IPS DF 4.7 (cell line): ENCODE measurements around the gene THAP2.
"Not testable (repeated sequence)": the region's sequence is repeated elsewhere in the genome, so short reads cannot be mapped to it uniquely, and the experiment has no call there.

Experiments used
- DNase-seq: peaks from one replicate; pipeline ENCODE4 v3.0.0-alpha.2; 2013; ENCODE audit warnings: low spot score; ENCODE audit errors: extremely low read depth

The THAP2 gene

GRCh38 chr12:71662849-71663560, 1.1 kb upstream of the THAP2 start:
- DNase-seq, result no peak

- DNase-seq, result no peak
Observed at GRCh38 chr12:71664411-71665089, 449 bp downstream of the THAP2 start.

- no peak for DNase-seq
Observed at GRCh38 chr12:71665090-71665463, 976 bp downstream of the THAP2 start.

DNA sequence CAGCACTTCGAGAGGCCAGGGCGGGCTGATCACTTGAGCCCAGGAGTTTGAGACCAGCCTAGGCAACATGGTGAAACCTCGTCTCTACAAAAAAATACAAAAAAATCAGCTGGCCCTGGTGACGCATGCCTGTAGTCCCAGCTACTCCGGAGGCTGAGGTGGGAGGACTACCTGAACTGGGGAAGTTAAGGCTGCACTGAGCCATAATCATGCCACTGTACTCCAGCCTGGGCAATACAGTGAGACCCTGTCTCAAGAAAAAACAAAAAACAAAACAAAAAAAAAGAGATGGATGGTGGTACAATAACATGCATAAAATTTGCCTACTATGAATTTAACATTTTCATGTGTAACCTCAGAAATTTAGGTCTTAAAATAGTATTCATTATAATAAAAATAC, 2.2 kb downstream of the THAP2 start:
- no peak for DNase-seq

GRCh38 chr12:71671311-71671710, 7.2 kb downstream of the THAP2 start:
- DNase-seq, result no peak

DNA sequence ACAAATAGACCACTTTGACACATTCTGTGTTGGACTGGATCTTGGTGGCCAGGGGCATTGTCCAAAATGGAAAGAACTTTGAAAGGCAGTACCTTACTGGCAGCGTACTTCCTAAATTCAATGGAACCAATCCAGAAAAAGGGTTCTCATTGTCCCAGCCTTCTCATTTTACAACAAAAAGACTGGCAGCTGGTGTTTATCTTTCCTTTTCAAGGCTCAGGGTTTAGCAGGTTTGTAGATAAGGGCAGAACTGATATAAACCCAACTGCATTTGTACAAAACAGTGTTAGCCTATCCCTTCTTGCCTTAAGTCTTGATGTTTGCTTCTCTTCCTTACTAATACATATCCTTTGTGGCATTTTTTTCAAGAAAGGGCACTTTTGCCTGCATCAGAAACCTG, 7.7 kb downstream of the THAP2 start:
- no peak for DNase-seq

DNA sequence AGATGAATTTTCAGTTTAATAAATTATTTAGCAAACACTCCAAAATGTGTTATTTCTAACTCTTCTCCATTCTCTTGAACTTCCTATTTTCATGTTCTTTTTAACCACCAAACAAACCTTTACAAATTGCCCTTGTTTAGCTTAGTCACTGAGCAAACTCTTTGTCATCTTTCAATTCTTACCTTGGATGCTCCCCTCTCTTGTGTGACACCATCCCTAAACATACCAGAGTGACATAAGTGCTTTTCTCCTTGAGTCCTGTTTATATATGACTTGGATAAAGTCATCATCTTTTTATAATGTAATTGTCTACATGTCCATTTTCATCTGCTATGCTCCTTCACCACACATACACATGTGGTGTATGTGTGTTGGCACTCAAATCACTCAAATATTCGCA, 18.4 kb downstream of the THAP2 start:
- DNase-seq, result no peak

DNA sequence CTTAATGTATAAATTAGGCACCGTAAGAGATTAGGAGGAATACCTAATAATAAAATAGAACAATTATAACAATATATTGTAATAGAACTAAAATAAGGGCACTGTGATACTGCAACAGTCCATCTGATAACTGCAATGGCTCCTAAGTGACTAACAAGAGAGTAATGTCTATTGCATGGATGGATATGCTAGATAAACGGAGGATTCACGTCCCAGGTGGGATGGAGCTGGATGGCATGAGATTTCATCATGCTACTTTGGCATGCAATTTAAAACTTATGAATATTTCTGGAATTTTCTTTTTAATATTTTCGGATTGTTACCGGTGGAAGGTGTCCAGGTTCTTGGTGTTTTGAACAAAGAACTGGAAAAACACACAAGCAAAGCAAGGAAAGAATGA, 19.5 kb downstream of the THAP2 start:
- no peak for DNase-seq

- DNase-seq, result no peak
Observed at GRCh38 chr12:71684081-71684480, 20.0 kb downstream of the THAP2 start.

DNA sequence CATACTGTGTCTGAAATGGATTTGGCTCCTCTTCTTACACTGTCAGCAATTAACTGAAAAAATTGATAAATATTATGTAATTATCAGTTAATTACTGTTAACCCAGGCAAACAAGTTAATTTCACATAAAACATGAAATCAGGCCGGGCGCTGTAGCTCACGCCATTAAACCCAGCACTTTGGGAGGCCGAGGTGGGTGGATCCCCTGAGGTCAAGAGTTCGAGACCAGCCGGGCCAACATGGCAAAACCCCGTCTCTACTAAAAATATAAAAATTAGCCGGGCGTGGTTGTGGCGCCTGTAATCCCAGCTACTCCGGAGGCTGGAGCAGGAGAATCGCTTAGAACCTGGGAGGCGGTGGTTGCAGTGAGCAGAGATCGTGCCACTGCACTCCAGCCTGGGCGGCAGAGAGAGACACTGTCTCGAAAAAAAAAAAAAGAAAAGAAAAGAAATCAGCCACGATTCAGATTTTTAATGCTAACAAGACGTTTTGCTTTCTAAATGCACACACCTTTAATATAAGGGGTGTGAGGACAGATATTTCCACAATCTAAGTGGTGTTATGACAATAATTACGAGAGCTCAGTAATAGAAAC, 21.3 kb downstream of the THAP2 start:
- no peak for DNase-seq

DNA sequence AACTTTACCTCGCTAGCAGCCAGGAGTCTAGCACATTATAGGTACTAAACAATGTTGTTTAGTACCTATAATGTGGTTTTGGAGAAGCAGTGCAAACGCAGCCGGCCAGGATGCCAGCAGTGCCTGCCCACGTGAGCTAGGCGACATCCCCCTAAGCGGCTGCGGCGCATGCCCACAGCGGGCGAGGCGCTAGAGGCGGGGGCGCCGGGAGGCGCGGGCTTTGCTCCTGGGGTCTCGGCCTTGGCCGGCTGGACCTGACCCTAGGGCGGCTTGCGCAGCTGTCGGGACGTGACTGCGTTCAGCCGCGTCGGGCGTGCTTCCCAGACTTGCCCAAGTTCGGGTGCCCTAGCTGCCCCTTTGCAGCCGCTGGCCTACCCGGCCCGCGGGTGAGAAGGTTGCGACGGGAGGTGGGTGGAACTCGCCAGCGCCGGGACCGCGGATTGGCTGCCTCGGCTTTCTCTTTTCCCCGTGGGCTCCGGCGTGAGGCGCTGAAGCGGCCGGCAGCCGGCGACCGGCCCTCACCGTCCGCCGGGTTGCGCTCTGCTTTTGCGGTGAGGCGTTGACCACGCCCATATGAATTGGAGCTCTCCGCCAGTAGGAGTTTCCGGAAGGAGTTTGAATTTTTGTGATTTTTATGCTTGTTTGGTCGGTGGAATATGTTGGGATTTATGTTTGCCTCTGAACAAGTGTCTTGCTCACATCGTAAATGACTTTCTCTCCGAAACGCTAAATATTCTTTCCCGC, 22.0 kb downstream of the THAP2 start, which contains the start of gene TMEM19:
Gene TMEM19, plus strand, starts transcription at position 169 of the 744 bp plus-strand sequence. CDS start 599 bp downstream, outside the sequence.
- DNase-seq, result peak; percentile 46

DNA sequence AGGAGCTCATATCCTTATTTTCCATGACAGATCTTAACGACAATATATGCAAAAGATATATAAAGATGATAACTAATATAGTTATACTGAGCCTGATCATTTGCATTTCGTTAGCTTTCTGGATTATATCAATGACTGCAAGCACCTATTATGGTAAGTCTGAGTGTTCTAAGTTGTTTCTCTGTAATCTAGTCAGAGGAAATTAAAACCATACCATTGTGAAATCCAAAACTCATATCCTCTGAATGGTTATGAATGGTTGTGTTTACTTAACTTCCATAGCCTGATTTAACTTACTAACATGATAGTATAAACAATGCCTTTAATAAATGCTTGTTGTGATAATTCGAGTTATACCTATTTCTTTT, 22.5 kb downstream of the THAP2 start:
- DNase-seq, result no peak

DNA sequence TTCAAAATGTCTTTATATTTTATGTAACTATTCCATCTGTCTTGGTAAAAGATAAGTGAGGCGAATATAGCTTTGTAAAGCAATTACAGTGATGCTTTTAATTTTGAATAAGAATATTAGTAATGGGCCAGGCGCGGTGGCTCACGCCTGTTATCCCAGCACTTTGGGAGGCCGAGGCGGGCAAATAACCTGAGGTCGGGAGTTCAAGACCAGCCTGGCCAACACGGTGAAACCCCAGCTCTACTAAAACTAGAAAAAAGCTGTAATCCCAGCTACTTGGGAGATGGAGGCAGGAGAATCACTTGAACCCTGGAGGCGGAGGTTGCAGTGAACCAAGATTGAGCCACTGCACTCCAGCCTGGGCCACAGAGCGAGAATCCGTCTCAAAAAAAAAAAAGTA, 23.1 kb downstream of the THAP2 start:
- DNase-seq, result not testable (repeated sequence)

DNA sequence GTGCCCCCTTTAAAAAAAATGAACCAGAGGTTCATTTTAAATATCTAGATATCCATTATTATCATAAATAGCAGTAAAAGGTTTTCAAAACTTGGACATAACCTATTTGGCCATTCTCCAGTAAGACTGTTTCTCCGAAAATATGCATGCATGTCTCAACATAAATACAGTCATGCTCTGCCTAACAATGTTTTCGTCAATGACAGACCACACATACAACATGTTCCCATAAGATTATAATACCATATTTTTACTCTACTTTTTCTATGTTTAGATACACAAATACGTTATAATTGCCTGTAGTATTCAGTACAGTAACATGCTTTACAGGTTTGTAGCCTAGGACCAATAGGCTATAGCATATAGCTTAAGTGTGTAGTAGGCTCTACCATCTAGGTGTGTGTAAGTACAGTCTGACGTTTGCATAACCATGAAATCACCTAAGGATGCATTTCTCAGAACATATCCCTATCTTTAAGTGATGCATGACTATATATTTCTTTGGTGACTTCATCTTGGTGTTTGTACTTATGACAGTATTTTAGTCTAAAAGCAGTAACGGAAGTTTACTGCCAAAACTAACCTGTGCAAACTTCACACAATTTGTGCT, 25.0 kb downstream of the THAP2 start:
- DNase-seq, result no peak

DNA sequence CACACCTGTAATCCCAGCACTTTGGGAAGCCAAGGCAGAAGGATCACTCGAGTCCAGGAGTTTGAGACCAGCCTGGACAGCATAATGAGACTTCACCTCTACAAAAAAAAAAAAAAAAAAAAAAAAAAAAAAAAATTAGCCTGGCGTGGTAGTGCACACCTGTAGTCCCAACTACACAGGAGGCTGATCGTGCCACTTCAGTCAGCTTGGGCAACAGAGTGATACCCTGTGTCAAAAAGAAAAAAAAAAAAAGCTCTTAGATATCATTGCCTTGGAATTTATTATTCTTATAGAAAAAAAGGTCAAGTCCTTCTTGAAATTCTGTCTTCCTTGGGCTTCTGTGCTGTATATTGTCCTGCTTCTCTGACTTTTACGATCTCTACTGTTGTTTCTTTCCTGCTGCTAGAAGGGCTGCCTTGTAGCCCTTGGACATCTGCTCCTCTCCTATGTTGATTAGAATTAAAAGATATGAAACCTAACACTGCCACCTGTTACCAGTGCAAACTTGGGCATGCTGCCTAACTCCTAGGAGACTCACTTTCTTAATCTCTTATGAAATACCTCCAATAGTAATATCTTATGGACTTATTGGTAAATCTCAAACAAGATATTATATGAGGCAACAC, 27.5 kb downstream of the THAP2 start:
- no peak for DNase-seq

DNA sequence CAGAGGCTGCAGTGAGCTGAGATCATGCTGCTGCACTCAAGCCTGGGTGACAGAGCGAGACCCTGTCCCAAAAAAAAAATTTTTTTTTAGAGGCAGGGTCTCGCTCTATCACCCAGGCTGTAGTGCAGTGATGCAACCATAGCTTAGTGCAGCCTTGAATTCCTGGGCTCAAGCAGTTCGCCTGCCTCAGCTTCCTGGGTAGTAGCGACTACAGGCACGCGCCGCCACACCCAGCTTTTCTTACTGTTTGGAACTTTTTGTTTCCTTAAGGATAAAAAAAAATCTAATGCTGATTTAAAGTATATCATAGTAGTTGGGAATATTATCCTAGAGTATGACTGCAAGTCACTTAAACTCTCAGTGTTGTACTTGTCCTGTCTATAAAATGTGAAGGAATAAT, 29.0 kb downstream of the THAP2 start:
- no peak for DNase-seq

DNA sequence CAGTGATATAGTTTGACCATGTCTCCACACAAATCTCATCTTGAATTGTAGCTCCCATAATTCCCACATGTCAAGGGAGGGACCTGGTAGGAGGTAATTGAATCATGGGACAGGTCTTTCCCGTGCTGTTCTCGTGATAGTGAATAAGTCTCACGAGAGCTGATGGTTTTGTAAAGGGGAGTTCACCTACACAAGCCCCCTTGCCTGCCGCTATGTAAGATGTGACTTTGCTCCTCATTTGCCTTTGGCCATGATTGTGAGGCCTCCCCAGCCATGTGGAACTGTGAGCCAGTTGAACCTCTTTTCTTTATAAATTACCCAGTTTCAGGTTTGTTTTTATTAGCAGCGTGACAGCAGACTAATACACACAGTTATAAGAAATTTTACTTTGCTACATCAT, 29.6 kb downstream of the THAP2 start:
- not testable (repeated sequence) for DNase-seq

GRCh38 chr12:71694099-71694820, 30.2 kb downstream of the THAP2 start:
- DNase-seq, result no peak

GRCh38 chr12:71695782-71696181, 31.7 kb downstream of the THAP2 start:
- DNase-seq, result no peak

GRCh38 chr12:71702181-71702580, 38.1 kb downstream of the THAP2 start:
- DNase-seq, result not testable (repeated sequence)
